Brain microvascular endothelial cell (primary cell): ENCODE data around the gene ARTN.

ENCODE experiments used
- DNase-seq: peaks from one replicate; pipeline ENCODE4 v3.0.0-alpha.2; 2020
- H3K27ac ChIP-seq: fragments of 250-450 bp; sonication (Bioruptor Pico); 2 replicates; pipeline ENCODE4 v1.5.1; 2020; ENCODE audit warnings: mild to moderate bottlenecking, moderate library complexity
- H3K27me3 ChIP-seq: fragments of 250-450 bp; sonication (Bioruptor Pico); replicated peaks from 2 replicates; pipeline ENCODE4 v1.5.1; 2020; ENCODE audit warnings: mild to moderate bottlenecking
- H3K36me3 ChIP-seq: fragments of 250-450 bp; sonication (Bioruptor Pico); replicated peaks from 2 replicates; pipeline ENCODE4 v1.5.1; 2020; ENCODE audit warnings: mild to moderate bottlenecking
- H3K4me3 ChIP-seq: 2 replicates; pipeline ENCODE4 v1.5.1; 2011; ENCODE audit warnings: low read depth, mild to moderate bottlenecking, control low read depth, low read length, moderate library complexity
- in situ Hi-C: cut with HindIII; loops from 2 replicates; pipeline ENCODE4 v1.10.0; 2017; ENCODE audit warnings: low sequenced_read_pairs, low pct_ligation_motif_present
- TF ChIP-seq, protein P1 (sequence below): IDR thresholded peaks from 2 replicates; pipeline ENCODE4 v1.5.1; 2011; ENCODE audit warnings: low read depth, mild to moderate bottlenecking, moderate library complexity, low read length, control low read depth, inconsistent platforms; ENCODE audit errors: missing control alignments

Gene ARTN

DNA sequence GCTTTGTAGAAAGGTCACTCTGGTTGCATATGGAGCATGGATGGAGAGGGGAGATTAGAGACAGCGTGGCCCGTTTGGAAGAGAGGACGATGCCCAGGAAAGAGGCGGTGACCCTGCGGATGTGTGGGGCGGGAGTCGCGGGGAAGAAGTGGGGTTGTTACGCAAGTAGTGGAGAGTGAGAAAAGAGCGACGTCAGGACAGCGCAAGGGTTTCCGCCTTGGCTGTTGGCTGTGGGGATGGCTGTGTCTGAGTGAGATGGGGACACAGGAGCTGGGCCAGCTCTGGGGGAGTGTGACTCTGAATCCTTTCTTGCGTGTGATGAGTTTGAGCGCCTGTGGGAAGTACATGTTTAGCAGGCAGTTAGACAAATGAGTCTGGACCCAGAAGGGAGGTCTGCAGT lies 49.2 kb downstream of the ARTN start:
- H3K27me3 ChIP-seq, result no peaks in the 10 kb centered on the region
- peaks cover 24% of the 10 kb centered on the region for H3K36me3 ChIP-seq
- H3K27ac ChIP-seq, result no peak overlapping the region
- TF ChIP-seq, protein P1, sequence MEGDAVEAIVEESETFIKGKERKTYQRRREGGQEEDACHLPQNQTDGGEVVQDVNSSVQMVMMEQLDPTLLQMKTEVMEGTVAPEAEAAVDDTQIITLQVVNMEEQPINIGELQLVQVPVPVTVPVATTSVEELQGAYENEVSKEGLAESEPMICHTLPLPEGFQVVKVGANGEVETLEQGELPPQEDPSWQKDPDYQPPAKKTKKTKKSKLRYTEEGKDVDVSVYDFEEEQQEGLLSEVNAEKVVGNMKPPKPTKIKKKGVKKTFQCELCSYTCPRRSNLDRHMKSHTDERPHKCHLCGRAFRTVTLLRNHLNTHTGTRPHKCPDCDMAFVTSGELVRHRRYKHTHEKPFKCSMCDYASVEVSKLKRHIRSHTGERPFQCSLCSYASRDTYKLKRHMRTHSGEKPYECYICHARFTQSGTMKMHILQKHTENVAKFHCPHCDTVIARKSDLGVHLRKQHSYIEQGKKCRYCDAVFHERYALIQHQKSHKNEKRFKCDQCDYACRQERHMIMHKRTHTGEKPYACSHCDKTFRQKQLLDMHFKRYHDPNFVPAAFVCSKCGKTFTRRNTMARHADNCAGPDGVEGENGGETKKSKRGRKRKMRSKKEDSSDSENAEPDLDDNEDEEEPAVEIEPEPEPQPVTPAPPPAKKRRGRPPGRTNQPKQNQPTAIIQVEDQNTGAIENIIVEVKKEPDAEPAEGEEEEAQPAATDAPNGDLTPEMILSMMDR, result no peak
- no peak for DNase-seq
- H3K4me3 ChIP-seq, result no peak overlapping the region
- in situ Hi-C loops, result no loop called here

GRCh38 chr1:43983253-43983899 lies 49.8 kb downstream of the ARTN start:
- Histone ChIP-seq H3K36me3 (peaks cover 19% of the 10 kb centered on the region), H3K27ac (no peak overlapping the region), H3K4me3 (no peak overlapping the region), H3K27me3 (no peaks in the 10 kb centered on the region)
- no peak for DNase-seq
- TF ChIP-seq, protein P1, result no peak
- in situ Hi-C loops, result no loop called here

DNA sequence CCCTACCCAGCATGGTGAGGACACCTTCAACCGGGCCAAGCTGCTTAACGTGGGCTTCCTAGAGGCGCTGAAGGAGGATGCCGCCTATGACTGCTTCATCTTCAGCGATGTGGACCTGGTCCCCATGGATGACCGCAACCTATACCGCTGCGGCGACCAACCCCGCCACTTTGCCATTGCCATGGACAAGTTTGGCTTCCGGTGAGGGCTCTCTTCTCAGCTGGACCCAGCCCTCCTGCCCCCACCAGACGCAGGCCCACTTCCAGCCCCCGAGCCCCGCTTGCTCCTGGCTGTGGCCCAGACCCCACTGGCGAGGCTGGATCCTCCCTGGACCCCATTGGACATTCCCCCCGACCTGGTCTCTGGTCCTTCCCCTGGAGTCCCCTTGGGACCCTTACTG lies 51.3 kb downstream of the ARTN start:
- no peak overlapping the region for H3K4me3 ChIP-seq
- no peak for DNase-seq
- in situ Hi-C loops, result no loop called here
- no peak overlapping the region for H3K27ac ChIP-seq
- peaks cover 19% of the 10 kb centered on the region for H3K36me3 ChIP-seq
- TF ChIP-seq, protein P1, result no peak
- H3K27me3 ChIP-seq, result no peaks in the 10 kb centered on the region

DNA sequence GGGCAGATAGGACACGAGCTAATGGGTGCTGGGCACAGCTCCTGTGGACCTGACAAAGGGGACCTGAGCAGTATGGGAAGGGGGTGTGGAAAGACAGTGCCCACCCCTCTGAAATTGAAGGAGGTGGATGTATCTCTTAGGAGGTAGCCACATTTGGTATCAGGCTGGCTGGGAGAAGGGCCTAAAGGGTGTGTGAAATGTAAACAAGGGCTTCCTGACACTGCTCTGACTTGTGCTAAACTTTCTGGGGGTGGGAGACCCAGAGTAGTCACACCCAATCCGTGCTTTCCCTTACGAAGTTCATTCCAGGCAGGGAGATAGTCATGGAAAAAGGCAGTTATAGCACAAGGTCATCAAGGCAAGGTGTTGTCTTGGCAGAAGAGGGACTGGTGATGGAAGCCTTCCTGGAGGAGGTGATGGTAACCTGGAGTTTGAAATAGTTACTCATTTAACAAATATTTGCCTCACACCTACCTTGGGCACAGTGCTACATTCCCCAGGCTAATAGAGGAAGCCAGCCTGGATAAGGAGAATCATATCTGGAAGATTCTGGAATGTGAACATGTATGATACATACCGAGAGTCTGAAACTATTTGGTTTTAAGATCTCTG lies 52.5 kb downstream of the ARTN start:
- H3K4me3 ChIP-seq, result no peak overlapping the region

GRCh38 chr1:43986712-43987111 lies 53.1 kb downstream of the ARTN start:
- no peak for DNase-seq
- Histone ChIP-seq H3K27ac (no peak overlapping the region), H3K36me3 (peaks cover 19% of the 10 kb centered on the region), H3K4me3 (no peak overlapping the region), H3K27me3 (no peaks in the 10 kb centered on the region)
- in situ Hi-C loops, result no loop called here
- TF ChIP-seq, protein P1, result peak; percentile 12

More for the DNA sequence above, 52.5 kb downstream of the ARTN start:
- TF ChIP-seq, protein P1, result no peak
- no peaks in the 10 kb centered on the region for H3K27me3 ChIP-seq
- in situ Hi-C loops, result no loop called here
- no peak for DNase-seq
- no peak overlapping the region for H3K27ac ChIP-seq
- peaks cover 19% of the 10 kb centered on the region for H3K36me3 ChIP-seq
